Epithelial cell of proximal tubule (primary cell): ENCODE measurements around the gene NVL. TPM values are rescaled to one million over a fixed set of nuclear protein-coding genes. Genes with fewer than 3 reads are reported as not detected.
"Not testable (repeated sequence)": the region's sequence is repeated elsewhere in the genome, so short reads cannot be mapped to it uniquely, and the experiment has no call there.

Source experiments
- DNase-seq: peaks from one replicate; pipeline ENCODE4 v3.0.0-alpha.2; 2011; ENCODE audit warnings: low read depth
- H3K4me3 ChIP-seq: 2 replicates; pipeline ENCODE4 v1.5.1; 2011; ENCODE audit warnings: low read depth, mild to moderate bottlenecking, low read length
- CTCF ChIP-seq: conservative IDR thresholded peaks from 2 replicates; pipeline ENCODE4 v1.5.1; 2012; ENCODE audit warnings: low read depth, mild to moderate bottlenecking, low read length
- total RNA-seq: library from RNA; depleted of rRNA; stranded (reverse); fragments of >200 nt; gene quantifications from 2 replicates; pipeline ENCODE4 v1.2.3, GENCODE V29; 2015

NVL gene
- total RNA-seq, 1 donor from 2014 or later = 19.4 TPM

DNA sequence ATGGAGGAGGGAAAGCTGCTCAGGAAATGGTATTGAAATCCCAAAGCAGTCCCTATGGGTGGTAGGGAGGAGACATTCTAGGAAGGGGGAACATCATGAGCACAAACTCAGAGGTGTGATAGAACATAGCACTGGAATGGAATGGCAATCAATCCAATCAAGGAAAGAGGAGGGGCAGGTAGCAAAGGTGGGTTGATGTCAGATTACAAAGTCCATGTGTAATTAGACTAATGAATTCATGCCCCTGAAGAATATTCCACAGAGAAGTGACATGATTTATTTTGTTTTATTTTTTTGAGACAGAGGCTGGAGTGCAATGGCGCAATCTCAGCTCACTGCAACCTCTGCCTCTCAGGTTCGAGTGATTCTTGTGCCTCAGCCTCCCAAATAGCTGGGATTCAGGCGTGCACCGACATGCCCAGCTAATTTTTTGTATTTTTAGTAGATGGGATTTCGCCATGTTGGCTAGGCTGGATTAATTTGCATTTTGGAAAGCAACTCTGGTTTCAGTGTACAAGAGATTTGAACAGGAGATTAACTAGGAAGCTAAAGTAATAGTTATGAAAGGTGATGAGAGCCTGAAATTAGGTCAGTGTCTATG is 110.9 kb downstream of the NVL start:
- no peak for TF ChIP-seq CTCF
- no peak for DNase-seq
- no peak overlapping the region for H3K4me3 ChIP-seq

- TF ChIP-seq CTCF = no peak
- no peak for DNase-seq
- H3K4me3 ChIP-seq = no peak overlapping the region
Observed at GRCh38 chr1:224217655-224218623, 112.0 kb downstream of the NVL start.

DNA sequence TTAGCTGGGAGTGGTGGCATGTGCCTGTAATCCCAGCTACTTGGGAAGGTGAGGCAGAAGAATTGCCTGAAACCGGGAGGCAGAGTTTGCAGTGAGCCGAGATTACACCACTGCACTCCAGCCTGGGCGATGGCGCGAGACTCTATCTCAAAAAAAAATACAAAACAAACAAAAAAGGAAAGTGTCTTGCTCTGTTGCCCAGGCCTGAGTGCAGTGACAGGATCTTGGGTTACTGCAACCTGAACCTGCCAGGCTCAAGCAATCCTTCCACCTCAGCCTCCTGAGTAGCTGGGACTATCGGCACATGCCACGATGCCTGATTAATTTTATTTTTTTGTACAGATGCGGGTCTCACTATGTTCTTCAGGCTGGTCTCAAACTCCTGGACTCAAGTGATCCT is 113.6 kb downstream of the NVL start:
- DNase-seq = no peak
- no peak for TF ChIP-seq CTCF
- H3K4me3 ChIP-seq = no peak overlapping the region

- H3K4me3 ChIP-seq = no peak overlapping the region
- no peak for DNase-seq
- TF ChIP-seq CTCF = no peak
Observed at GRCh38 chr1:224213438-224214119, 116.4 kb downstream of the NVL start.

DNA sequence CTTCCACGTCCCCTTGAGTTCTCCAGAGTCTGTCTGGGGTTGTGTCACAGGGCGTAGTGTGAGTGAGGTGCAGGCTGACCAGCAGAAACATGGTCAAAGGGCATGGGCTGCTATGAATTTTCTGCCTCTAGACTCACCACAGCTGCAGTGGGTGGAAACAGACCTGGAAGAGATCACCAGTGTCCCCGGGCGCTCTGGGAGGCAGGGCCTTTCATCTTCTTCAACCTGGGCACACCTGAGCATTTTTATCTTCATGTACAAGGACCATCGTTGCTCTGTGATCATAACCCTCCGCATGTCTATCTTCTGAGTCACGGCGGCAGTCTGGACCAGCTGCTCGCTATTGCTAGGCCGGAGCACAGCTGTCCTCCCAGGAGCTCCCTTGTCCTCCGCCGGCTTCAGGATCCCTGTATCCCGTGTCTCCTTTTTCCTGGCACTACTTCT is 117.3 kb downstream of the NVL start:
- no peak overlapping the region for H3K4me3 ChIP-seq
- TF ChIP-seq CTCF = no peak
- no peak for DNase-seq

DNA sequence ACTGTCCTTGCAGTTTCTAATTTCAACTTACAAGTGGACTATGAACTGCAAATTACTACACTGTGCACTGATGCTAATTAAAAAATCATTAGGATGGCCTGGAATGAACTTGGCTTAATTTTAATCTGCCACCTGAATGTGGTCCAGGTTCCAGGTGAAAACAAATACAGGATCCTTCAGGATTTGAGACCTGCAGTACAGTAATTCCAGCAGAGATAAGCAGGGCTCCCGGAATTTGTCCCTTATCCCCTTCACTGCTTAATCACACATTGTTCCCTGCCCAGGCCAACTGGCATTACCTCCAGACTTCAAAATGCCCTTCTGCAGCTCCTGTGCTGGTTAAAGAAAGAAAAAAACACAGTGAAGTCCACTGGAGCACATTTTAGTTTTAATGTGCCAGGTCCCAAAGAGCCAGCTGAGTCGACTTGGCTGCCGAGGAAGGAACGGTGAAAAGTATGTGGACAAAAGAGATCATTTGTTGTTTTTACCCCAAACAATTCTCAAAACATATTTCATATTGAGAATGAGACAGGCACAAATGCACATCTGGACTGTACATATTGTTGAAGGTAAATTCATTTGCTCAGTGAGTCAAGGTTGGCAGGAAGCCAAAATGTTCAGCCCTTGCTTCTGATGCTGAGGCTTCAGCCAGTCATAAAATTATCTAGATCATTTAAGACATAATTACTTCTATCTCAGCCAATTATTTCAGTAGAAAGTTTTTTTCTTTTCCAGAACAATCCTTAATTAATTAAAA is 118.6 kb downstream of the NVL start:
- TF ChIP-seq CTCF = no peak
- no peak overlapping the region for H3K4me3 ChIP-seq
- no peak for DNase-seq

- not testable (repeated sequence) for DNase-seq, H3K4me3 ChIP-seq
Observed at GRCh38 chr1:224205931-224206538, 123.9 kb downstream of the NVL start.
